Activated T-cell treated with anti-CD3 and anti-CD28 coated beads, Interleukin-2, amount 50 U/mL, for 4 hours (primary cell): Measurements from ENCODE around the gene ZC2HC1B. TPM values are rescaled to one million over a fixed set of nuclear protein-coding genes. Genes with fewer than 3 reads are reported as not detected.

Experiments used
- ATAC-seq, 2 donors: fragments of 200-7000 bp; cut with Tn5 transposase; one replicate each; pipeline ENCODE4 v1.10.0; 2021
- DNase-seq: peaks from one replicate; pipeline ENCODE4 v3.0.0-alpha.2; 2020
- H3K27me3 Mint-ChIP-seq: one replicate; pipeline ENCODE4 v1.8.0; 2021; ENCODE audit warnings: low read depth, mixed read lengths
- H3K36me3 Mint-ChIP-seq: one replicate; pipeline ENCODE4 v1.8.0; 2022; ENCODE audit warnings: mixed read lengths; ENCODE audit not compliant: insufficient read depth
- H3K4me1 Mint-ChIP-seq: one replicate; pipeline ENCODE4 v1.8.0; 2021; ENCODE audit warnings: low read depth, mixed read lengths
- H3K4me3 Mint-ChIP-seq: one replicate; pipeline ENCODE4 v1.8.0; 2021; ENCODE audit warnings: mild to moderate bottlenecking, moderate library complexity, mixed read lengths
- H3K9me3 Mint-ChIP-seq: one replicate; pipeline ENCODE4 v1.8.0; 2021; ENCODE audit warnings: mixed read lengths
- total RNA-seq, 3 donors: library from RNA; stranded (reverse); gene quantifications; one replicate each; pipeline ENCODE4 v1.2.1, GENCODE V29; 2021

Gene ZC2HC1B, protein sequence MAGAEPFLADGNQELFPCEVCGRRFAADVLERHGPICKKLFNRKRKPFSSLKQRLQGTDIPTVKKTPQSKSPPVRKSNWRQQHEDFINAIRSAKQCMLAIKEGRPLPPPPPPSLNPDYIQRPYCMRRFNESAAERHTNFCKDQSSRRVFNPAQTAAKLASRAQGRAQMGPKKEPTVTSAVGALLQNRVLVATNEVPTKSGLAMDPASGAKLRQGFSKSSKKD
- not detected for total RNA-seq

DNA sequence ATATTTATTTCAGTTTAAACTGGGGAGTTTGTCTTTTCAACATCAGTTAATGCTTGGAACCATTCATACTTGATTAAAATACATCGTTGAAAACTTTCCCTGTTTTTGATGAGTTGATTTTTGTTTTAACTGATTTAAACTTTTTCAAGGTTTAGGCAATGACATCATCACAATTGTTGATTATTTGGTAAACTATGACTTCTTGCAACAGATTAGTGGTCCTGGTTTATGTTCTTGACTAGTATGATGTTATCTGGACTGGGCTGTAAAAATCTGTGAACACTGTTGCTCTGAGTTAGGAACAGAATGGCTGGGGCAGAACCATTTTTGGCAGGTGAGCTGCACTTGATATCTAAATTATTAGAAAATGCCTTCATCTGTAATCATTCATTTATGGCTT lies at the start of gene ZC2HC1B:
TSS of gene ZC2HC1B (plus strand) at position 241 of the 400 bp plus-strand sequence. CDS start at position 307, 66 bp downstream.
- no peak within 1 kb of the TSS for H3K4me3 Mint-ChIP-seq
- H3K4me1 Mint-ChIP-seq, result no peaks in the 10 kb centered on the region
- DNase-seq (no peak), ATAC-seq (no peak)
- peaks cover 48% of the 10 kb centered on the region for H3K36me3 Mint-ChIP-seq
- H3K9me3 Mint-ChIP-seq, result peaks cover 4% of the 10 kb centered on the region
- H3K27me3 Mint-ChIP-seq, result no peaks in the 10 kb centered on the region

DNA sequence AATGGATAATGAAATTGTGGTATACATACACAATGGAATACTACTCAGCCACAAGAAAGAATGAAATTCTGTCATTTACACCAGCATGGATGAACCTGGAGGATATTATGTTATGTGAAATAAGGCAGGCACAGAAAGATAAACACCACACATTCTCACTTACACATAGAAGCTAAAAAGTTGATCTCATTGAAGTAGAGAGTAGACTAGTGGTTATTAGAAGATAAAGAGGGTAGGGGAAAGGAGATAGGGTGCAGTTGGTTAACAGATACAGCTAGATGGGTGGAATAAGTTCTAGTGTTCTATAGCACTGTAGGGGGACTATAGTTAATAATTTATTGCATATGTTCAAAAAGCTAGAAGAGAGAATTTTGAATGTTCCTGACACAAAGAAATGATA lies 46.7 kb upstream of the ZC2HC1B start:
- H3K4me1 Mint-ChIP-seq, result no peaks in the 10 kb centered on the region
- peaks cover 4% of the 10 kb centered on the region for H3K36me3 Mint-ChIP-seq
- ATAC-seq (no peak), DNase-seq (no peak)
- H3K9me3 Mint-ChIP-seq, result no peaks in the 10 kb centered on the region
- H3K4me3 Mint-ChIP-seq, result no peak overlapping the region
- H3K27me3 Mint-ChIP-seq, result no peaks in the 10 kb centered on the region

DNA sequence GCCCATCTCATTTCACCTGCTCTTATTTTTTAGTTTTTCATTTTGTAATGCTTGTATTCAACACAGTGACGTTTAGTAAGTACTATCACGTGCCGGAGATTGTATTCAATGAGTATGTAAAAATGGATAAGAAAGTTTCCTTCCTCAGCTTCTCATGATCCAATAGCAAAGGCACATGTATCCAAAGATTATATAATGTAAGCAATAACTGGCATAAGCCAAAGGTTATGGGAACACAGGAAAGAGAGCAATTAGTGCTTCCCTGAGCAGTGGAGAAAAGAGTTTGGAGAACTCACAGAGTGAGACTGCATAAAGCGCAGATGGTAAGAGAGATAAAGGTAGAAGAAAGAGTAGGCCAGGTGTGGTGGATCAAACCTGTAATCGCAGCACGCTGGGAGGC lies 42.9 kb upstream of the ZC2HC1B start:
- no peak overlapping the region for H3K4me3 Mint-ChIP-seq
- peaks cover 11% of the 10 kb centered on the region for H3K36me3 Mint-ChIP-seq
- no peaks in the 10 kb centered on the region for H3K27me3 Mint-ChIP-seq
- ATAC-seq (no peak), DNase-seq (no peak)
- no peaks in the 10 kb centered on the region for H3K4me1 Mint-ChIP-seq
- no peaks in the 10 kb centered on the region for H3K9me3 Mint-ChIP-seq

DNA sequence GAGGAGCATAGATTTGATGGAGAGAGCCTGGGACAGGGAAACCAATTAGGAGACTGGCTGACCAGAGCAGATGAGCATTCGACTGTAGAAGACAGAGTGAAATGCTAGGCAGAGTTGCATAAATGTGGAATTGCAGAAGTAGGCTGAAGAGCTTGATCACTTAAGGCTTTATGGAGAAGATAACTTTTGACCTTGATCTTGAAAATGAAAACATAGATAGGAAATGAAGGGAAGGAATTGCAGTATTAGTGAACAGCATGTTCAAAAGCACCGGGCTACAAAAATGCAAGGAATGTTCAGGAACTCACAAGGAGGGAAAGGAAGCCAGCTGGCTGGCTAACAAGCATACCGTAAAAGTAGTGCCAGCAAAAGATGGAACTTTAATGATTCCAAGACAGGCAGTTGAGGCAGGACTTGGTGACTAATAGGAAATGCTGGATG lies 41.7 kb upstream of the ZC2HC1B start:
- H3K4me1 Mint-ChIP-seq, result no peaks in the 10 kb centered on the region
- H3K4me3 Mint-ChIP-seq, result no peak overlapping the region
- H3K27me3 Mint-ChIP-seq, result no peaks in the 10 kb centered on the region
- H3K36me3 Mint-ChIP-seq, result peaks cover 8% of the 10 kb centered on the region
- no peak for DNase-seq
- ATAC-seq, result no peak
- H3K9me3 Mint-ChIP-seq, result no peaks in the 10 kb centered on the region

DNA sequence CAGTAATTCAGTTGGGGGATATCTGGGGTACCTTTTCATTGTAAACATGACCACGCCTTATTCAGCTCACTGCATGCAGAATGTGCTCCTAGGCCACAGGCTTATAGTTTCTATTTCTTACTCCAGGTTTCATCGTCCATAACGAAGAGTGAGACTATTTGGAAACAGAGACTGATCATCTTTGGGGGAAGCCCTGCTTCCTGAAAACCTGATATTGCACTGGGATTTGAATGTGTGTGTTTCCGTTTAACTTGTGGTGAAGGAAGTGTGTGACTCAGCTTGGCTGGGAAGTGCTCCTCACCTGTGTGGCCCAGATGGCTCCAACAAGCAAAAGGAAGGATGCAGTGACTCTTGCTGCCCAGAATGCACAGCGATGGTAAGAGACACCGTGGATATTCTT lies 40.7 kb upstream of the ZC2HC1B start:
- DNase-seq (no peak), ATAC-seq (no peak)
- no peak overlapping the region for H3K4me3 Mint-ChIP-seq
- H3K9me3 Mint-ChIP-seq, result no peaks in the 10 kb centered on the region
- no peaks in the 10 kb centered on the region for H3K27me3 Mint-ChIP-seq
- H3K4me1 Mint-ChIP-seq, result no peaks in the 10 kb centered on the region
- H3K36me3 Mint-ChIP-seq, result peaks cover 7% of the 10 kb centered on the region

DNA sequence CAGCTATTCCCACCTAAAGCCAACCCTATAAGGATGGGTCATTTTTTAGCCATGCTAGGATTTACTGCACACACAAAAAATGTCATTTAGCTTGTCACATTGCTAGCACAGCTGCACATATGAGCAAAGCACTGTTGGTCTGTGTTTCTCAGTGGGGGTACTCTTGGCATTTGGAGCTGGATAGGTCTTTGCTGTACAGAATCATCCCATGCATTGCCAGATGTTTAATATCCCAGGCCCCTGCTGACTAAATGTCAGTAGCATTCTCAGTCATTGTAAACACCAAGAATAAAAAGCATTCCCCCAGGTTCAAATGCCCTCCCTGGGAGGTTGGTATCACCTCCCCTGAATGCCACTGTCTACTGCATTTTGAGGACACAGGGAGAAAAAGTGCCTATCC lies 35.7 kb upstream of the ZC2HC1B start:
- no peak for DNase-seq
- no peak overlapping the region for H3K4me3 Mint-ChIP-seq
- ATAC-seq, result no peak
- H3K4me1 Mint-ChIP-seq, result no peaks in the 10 kb centered on the region
- H3K36me3 Mint-ChIP-seq, result peaks cover 5% of the 10 kb centered on the region
- H3K9me3 Mint-ChIP-seq, result no peaks in the 10 kb centered on the region
- H3K27me3 Mint-ChIP-seq, result no peaks in the 10 kb centered on the region

DNA sequence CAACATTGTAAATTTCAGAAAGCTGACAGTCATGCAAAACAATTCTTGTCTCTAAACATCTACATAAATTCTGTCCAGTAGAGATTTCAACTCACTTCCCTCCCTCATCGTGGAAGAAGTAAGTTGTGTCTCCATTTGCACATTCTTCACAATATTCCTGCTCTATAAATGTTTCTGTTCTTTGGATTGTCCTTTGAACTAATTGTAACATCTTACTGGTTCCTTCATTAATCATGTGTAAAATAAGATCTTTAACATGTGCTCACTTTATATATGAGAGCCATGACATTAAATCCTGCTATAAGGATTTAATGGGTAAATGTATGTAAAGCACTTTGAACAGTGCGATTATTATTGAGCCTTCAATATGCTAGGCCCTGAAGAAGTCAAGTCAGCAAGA lies 28.1 kb upstream of the ZC2HC1B start:
- Mint-ChIP-seq H3K4me3 (no peak overlapping the region), H3K27me3 (no peaks in the 10 kb centered on the region), H3K9me3 (no peaks in the 10 kb centered on the region), H3K4me1 (no peaks in the 10 kb centered on the region), H3K36me3 (no peaks in the 10 kb centered on the region)
- ATAC-seq, result no peak
- no peak for DNase-seq

DNA sequence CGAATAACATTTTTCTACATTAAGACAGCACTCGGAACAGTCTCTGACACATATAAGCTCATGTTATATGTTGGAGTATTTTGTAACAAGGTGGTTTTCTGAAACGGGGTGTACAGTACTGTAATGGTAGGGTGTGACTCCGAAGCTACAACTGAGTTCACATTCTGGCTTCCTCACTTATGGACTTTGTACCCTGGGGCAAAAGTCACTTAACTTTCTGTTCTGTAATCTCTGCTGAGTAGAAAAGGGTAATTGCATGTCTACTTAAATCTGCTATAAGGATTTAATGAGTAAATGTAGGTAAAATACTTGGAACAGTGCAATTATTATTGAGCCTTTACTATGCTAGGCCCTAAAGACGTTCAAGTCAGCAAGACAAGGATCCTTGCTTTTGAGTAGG lies 25.9 kb upstream of the ZC2HC1B start:
- no peaks in the 10 kb centered on the region for H3K36me3 Mint-ChIP-seq
- no peak for DNase-seq
- no peak overlapping the region for H3K4me3 Mint-ChIP-seq
- H3K27me3 Mint-ChIP-seq, result no peaks in the 10 kb centered on the region
- peaks cover 5% of the 10 kb centered on the region for H3K4me1 Mint-ChIP-seq
- ATAC-seq, result no peak
- no peaks in the 10 kb centered on the region for H3K9me3 Mint-ChIP-seq

DNA sequence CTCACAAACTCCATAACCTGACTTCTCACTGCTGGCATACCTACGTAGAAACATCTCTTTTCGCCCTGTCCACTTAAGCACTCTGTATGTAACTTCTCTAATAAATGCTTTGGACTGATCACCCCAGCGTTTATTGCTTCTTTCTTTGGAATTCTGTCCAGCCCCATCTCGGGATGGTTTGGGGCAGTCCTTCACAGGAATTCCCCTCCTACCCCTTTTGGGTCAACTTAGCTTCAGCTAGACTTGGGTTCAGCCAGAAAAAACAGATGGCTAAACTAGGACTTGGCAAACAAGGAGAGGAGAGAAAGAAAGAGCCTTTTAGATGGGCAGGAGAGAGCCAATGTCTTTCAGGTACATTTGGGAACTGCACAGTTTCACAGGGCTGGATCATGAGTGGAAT lies 25.1 kb upstream of the ZC2HC1B start:
- Mint-ChIP-seq H3K4me3 (no peak overlapping the region), H3K9me3 (no peaks in the 10 kb centered on the region), H3K4me1 (peaks cover 12% of the 10 kb centered on the region), H3K27me3 (no peaks in the 10 kb centered on the region), H3K36me3 (peaks cover 5% of the 10 kb centered on the region)
- ATAC-seq (no peak), DNase-seq (no peak)

DNA sequence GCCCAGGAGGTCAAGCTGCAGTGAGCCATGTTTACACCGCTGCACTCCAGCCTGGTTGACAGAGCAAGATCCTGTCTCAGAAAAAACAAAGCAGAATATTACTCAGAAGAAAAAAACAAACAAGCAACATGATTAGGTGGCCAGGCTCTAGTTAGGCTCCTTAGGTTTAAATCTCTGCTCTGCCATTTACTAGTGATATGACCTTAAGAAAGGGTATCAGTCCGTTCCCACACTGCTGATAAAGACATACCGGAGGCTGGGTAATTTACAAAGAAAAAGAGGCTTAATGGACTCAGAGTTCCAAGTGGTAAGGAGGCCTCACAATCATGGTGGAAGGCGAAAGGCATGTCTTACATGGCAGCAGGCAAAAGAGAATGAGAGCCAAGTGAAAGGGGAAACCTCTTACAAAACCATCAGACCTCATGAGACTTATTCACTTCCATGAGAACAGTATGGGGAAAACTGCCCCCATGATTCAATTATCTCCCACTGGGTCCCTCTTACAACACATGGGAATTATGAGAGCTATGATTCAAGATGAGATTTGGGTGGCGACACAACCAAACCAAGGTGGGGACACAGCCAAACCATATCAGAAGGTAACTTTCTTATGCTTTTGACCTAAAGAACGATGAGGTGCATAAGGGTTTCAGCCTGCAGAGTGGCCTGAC lies 23.5 kb upstream of the ZC2HC1B start:
- no peaks in the 10 kb centered on the region for H3K27me3 Mint-ChIP-seq
- ATAC-seq (no peak), DNase-seq (no peak)
- H3K4me3 Mint-ChIP-seq, result no peak overlapping the region
- peaks cover 9% of the 10 kb centered on the region for H3K36me3 Mint-ChIP-seq
- H3K9me3 Mint-ChIP-seq, result no peaks in the 10 kb centered on the region
- H3K4me1 Mint-ChIP-seq, result peaks cover 21% of the 10 kb centered on the region

DNA sequence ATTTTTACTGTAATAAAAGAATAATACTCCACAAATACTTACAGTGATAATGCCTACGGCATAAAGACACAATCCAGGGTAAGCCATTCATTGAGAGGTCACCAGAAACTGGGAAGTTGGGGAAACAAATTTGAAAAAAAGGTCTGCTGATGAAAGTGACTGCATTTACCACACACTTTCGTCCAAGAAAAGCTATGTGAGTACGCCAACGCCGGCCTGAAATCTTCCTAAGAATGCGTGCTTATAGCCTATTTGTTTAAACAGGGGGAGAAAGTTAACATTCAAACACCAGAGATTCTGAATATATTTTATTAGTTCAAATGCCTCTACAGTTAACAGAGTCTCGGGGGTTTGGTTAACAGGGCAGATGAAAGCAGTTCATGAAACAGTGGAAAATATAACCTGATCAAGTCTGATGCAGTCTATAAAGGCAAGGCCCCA lies 21.8 kb upstream of the ZC2HC1B start:
- H3K36me3 Mint-ChIP-seq, result peaks cover 18% of the 10 kb centered on the region
- H3K27me3 Mint-ChIP-seq, result no peaks in the 10 kb centered on the region
- peaks cover 25% of the 10 kb centered on the region for H3K4me1 Mint-ChIP-seq
- peak overlapping the region; percentile 97 for H3K4me3 Mint-ChIP-seq
- DNase-seq (no peak), ATAC-seq (peak; percentile 51 to 52)
- no peaks in the 10 kb centered on the region for H3K9me3 Mint-ChIP-seq

DNA sequence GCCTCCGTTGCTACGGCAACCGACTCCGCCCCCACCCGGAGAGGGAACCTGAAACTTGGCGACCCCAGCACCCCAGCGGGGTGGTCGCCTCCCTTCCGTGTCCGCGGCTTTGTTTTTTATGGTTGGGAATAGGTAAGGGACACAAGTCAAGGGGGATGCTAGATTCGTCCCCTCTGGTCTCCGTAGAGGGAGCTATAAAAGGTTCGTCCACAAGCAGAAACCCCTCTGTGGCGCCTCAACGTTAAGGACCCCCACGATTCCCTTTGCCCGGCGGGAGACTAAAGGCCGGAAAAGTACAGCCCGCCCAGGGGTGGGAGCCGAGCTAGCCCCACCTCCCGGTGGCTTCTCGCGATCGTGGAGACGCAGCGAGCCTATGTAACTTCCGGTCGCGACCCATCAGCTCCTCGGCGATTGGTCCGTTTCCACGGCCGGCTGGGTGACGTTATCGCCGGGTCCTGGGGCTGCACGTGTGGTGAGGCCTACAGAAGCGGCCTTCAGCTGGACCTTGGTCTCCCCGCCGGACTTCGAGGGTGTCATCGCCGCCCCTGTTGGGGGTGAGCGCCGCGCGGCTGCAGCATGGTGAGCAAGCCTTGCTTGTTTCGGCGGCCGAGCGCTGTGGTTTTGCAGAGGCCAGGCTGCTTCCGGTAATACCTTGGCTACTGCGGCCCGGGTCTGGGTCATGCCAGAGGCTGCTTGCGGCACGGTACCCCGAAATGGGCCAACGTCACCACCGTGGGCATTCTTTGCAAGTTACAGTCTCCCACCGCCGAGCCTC lies 21.2 kb upstream of the ZC2HC1B start, which contains the start of gene LTV1:
TSS of gene LTV1 (plus strand) at position 437 of the 775 bp plus-strand sequence. CDS start at position 577, 140 bp downstream.
- Mint-ChIP-seq H3K4me3 (peak within 1 kb of the TSS; percentile 97), H3K9me3 (no peaks in the 10 kb centered on the region), H3K36me3 (peaks cover 23% of the 10 kb centered on the region), H3K27me3 (no peaks in the 10 kb centered on the region), H3K4me1 (peaks cover 25% of the 10 kb centered on the region)
- DNase-seq (peak; percentile 89), ATAC-seq (peak; percentile 98 to 99)

DNA sequence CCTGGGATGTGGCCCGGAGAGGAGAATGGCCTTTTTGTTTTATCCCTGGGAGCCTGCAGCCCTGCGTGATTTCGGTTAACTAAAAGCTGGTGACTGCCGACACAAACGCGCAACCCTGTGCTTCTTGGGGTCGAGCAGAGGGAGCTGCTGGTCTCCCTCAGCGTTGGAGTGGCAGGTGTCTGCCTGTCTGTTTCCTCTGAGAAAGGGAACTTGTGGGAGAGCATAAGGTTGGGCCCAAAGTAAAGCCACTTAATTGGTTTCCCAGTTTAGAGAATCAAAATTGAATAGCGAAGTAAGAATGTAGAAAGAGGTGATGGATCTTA lies 20.6 kb upstream of the ZC2HC1B start:
- H3K27me3 Mint-ChIP-seq, result no peaks in the 10 kb centered on the region
- H3K4me3 Mint-ChIP-seq, result peak overlapping the region; percentile 97
- DNase-seq (no peak), ATAC-seq (peak; percentile 13 to 21)
- H3K4me1 Mint-ChIP-seq, result peaks cover 28% of the 10 kb centered on the region
- H3K9me3 Mint-ChIP-seq, result no peaks in the 10 kb centered on the region
- peaks cover 28% of the 10 kb centered on the region for H3K36me3 Mint-ChIP-seq

DNA sequence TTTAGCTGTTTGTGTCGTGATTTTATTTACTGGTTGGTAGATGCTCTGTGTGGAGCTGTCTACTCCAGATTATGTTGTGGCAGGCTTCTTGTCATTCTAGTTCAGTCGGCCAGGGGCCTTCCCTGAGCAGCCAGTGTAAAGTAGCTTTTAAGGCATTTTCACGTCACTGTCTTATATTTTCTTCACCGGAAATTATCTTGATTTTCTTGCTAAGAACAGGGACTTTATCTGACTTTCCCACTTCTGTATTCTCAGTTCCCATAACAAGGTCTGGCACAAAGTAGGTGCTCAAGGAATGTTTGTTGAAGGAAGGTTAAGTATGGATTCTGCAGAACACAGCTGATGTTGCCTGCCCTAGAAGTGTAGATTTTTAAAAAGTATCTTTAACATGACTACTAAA lies 20.3 kb upstream of the ZC2HC1B start:
- DNase-seq (no peak), ATAC-seq (no peak)
- Mint-ChIP-seq H3K27me3 (no peaks in the 10 kb centered on the region), H3K36me3 (peaks cover 31% of the 10 kb centered on the region), H3K4me1 (peaks cover 28% of the 10 kb centered on the region), H3K9me3 (no peaks in the 10 kb centered on the region), H3K4me3 (peak overlapping the region; percentile 97)

DNA sequence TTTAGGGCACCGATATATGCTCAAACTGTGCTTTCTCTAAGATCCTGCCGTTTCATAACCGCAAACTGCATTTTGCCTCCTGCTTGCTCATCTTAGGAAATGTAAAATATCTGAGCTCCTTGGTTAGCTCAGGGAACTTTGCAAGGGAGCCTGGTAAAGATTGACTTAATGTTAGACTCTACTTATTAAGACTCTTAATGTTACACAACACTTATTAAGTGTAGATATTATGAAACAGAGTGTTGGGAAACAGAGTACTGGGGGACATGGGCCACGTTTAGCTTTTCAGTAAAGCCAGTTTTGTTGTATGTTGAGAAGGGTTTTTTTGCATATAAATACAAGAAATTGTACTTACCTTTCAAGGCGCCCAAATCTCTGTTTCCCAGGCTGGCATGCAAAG lies 19.2 kb upstream of the ZC2HC1B start:
- ATAC-seq (no peak), DNase-seq (no peak)
- Mint-ChIP-seq H3K9me3 (no peaks in the 10 kb centered on the region), H3K4me3 (peak overlapping the region; percentile 97), H3K36me3 (peaks cover 41% of the 10 kb centered on the region), H3K27me3 (no peaks in the 10 kb centered on the region), H3K4me1 (peaks cover 30% of the 10 kb centered on the region)
